CD1c-positive myeloid dendritic cell (primary cell): ENCODE results near the gene SDF2L1.
"Not testable (repeated sequence)": the region's sequence is repeated elsewhere in the genome, so short reads cannot be mapped to it uniquely, and the experiment has no call there.

Experiments used
- DNase-seq: peaks from one replicate; pipeline ENCODE4 v3.0.0-alpha.2; 2016; ENCODE audit errors: extremely low spot score

SDF2L1 gene

DNA sequence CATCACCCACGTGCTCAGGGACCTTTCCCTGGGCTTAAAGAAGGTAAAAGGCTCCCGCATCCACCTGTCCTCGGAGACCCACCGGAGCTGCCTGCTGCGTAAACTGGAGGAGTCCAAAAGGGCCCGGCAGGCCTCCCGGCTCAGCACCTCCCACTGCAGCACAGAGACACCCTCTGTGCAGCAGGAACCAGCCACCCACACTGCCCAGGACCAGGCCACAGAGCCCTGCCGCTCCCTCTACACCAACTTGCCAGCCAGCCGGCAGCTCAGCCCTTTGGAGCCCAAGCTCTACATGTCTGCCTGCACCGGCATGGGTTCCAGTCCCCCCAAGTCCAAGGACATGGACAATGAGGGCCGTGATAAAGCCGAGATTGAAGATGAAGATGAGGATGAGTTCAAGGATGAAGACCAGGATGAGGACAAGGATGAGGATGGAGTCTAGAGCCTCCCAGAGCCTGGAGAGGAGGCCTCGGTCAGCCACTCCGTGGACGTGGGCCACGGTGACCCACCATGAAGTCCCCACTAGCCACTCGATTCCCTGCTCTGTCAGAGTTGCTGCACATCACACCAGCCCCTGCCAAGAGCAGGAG lies 5.4 kb upstream of the SDF2L1 start:
- DNase-seq, result no peak

DNA sequence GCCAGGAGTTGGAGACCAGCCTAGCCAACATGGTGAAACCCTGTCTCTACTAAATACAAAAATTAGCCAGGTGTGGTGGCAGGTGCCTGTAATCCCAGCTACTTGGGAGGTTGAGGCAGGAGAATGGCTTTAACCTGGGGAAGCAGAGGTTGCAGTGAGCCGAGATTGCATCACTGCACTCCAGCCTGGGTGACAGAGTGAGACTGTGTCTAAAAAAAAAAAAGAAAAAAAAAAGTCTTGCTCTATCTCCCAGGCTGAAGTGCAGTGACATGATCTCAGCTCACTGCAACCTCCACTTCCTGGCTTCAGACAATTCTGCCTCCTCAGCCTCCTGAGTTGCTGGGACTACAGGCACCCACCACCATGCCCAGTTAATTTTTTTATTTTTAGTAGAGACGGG lies 4.7 kb upstream of the SDF2L1 start:
- DNase-seq, result not testable (repeated sequence)

DNA sequence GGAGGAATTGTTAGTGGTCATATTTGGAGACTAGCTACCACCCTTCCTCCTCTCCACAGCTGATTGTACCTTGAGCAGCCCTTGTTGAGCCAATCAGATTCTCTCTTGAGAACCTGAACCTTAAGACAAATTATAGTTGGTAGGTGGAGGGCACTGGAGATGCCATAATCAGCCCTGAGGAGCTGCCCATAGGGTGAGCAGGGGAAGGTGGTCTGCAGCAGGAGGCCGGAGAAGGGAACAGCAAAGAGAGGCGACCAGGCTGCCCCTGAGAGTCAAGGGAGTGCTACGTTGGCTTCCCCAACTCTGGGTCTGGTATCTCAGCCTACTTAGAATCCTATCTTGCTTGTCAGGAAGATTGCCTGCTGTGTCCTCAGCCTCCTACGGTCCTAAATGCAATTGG lies 2.7 kb upstream of the SDF2L1 start:
- DNase-seq, result no peak

DNA sequence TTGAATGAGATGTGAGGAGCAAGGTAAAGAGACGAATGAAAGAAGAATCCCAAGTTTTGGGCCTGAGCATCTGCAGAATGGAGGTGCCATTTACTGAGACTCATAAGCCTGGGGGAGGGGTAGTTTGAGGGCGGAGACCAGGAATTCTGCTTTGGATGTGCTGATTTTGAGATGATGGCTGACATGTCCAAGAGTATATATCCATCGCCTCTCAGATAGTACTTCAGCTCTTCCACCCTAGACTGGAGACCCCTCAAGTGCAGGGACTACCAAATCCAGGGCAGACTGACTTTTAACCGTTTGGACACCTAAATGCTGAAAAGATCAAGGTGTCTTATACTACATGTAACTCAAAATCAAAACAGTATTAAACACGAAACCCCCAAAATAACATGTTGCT lies 1.3 kb upstream of the SDF2L1 start:
- DNase-seq, result no peak

DNA sequence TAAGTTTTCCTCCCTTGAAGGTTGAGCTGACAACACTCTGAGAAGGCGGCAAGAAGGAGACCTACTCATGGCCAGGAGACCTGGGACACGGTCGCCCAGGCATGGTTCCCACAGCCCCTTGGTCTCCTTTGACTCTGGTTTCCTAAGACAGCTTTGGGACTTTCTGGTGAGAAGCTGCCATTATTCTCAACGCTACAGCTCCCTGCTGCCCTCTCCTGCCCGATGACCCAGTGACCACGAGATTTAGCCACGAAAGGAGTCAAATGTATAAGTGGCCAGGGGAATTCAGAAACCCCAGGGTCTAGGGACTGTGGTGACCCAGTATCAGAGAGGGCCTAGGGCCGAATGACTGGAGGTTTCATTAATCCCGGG lies 699 bp upstream of the SDF2L1 start:
- DNase-seq, result peak; percentile 70

DNA sequence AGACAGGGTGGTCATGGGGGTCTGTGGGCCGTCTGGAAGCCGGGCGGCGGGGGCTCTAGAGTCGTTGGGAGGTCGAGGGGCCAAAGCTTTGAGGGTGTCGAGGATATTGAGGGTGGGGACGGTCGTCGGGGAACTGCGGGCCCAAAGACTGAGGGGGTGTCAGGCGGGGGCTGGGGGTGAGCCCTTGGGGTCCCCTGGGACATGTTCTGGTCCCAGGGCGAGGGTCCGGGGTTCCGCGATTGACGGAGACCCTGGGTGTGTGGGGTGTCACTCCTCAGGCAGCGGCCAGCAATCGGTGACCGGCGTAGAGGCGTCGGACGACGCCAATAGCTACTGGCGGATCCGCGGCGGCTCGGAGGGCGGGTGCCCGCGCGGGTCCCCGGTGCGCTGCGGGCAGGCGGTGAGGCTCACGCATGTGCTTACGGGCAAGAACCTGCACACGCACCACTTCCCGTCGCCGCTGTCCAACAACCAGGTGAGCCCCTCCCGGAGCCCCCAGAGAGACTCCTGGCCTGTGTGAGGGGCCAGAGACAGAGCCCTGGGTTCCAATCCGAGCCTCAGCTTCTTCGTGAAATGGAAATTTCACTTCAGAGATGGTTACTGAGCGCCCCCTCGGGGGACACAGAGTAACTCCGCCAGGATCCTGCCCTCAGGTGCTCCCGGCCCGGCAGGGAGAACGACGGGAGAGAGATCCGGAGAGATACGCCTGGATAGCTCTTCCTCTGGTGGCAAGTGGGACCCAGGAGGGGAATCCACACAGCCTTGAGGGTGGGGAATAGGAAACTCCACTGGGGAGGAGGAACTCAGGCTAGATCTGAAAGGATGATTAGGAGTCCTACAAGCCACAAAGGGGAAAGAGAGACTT lies 714 bp downstream of the SDF2L1 start:
- peak; percentile 55 for DNase-seq

DNA sequence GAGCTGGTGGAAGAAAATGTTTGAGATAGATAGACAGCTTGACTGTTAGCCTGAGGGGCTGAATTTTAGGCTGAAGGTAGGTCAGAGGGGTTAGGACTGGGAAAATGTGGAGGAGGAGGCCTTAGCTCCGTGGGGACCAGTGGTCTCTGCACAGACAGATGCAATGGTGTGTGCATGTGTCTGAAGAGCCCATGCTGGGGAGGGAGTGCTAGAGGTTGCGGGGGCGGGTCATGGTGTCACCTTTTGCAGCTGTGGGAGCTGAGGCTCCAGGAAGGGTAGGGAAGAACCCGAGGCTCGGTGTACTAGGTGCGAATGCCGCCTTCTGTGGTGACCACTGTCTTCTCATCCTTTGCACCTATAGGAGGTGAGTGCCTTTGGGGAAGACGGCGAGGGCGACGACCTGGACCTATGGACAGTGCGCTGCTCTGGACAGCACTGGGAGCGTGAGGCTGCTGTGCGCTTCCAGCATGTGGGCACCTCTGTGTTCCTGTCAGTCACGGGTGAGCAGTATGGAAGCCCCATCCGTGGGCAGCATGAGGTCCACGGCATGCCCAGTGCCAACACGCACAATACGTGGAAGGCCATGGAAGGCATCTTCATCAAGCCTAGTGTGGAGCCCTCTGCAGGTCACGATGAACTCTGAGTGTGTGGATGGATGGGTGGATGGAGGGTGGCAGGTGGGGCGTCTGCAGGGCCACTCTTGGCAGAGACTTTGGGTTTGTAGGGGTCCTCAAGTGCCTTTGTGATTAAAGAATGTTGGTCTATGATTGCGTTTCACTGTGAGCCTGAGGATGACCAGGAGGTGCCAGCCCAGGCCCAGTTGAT lies 1.6 kb downstream of the SDF2L1 start:
- DNase-seq, result no peak

DNA sequence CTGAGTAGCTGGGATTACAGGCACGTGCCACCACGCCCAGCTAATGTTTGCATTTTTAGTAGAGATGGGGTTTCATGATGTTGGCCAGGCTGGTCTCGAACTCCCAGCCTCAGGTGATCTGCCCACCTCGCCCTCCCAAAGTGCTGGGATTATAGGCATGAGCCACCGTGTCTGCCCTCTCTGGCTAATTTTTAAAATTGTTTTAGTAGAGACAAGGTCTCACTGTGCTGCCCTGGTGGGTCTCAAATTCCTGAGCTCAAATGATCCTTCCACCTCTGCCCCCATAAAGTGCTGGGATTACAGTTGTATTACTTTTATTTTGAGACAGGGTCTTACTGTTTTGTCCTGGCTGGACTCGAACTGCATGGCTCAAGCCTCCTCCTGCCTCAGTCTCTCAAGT lies 3.4 kb downstream of the SDF2L1 start:
- not testable (repeated sequence) for DNase-seq

DNA sequence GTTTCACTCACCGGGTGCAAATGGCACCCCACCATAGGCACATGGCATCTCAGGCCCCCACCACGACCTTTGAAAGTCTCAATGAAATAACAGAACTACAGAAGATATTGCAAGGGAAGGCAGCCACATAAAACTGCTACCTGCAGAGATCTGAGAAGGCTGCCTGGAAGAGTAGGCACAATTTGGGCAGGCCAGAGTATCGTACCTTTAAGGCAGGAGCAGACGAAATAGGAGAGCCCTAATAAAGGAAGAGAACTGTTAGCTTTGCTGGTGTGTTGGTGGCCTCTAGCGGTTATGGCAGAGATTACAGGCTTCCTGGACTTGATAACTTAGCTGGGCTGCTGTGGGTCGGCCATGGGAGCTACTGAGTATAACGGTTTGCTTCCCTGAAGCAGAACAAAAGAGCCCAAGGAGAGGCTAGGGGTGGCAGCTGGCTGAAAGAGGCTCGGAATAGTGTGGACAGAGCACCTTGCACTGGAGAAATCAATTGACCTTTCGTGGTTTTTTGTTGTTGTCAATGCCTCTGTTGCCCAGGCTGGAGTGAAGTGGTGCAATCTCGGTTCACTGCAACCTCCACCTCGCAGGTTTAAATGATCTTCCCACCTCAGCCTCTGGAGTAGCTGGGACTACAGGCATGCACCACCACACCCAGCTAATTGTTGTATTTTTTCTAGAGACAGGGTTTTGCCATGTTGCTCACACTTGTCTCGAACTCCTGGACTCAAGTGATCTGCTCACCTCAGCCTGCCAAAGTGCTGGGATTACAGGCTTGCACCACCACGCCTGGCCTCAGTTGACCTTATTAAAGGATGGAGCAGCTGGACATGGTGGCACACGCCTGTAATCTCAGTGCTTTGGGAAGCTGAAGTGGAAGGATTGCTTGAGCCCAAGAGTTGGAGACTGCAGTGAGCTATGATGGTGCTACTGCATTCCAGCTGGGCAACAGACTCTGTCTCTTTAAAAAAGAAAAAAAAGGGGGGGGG lies 4.8 kb downstream of the SDF2L1 start:
- peak; percentile 87 for DNase-seq

DNA sequence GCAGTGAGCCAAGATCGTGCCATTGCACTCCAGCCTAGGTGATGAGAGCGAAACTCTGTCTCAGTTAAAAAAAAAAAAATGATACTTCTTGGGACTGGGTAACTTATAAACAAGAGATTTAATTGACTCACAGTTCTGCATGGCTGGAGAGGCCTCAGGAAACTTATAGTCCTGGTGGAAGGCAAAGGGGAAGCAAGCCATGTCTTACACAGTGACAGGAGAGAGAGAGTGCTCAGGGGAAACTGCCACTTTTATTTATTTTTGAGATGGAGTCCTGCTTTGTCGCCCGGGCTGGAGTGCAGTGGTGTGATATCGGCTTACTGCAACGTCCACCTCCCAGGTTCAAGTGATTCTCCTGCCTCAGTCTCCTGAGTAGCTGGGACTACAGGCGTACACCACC lies 8.2 kb downstream of the SDF2L1 start:
- DNase-seq, result no peak

DNA sequence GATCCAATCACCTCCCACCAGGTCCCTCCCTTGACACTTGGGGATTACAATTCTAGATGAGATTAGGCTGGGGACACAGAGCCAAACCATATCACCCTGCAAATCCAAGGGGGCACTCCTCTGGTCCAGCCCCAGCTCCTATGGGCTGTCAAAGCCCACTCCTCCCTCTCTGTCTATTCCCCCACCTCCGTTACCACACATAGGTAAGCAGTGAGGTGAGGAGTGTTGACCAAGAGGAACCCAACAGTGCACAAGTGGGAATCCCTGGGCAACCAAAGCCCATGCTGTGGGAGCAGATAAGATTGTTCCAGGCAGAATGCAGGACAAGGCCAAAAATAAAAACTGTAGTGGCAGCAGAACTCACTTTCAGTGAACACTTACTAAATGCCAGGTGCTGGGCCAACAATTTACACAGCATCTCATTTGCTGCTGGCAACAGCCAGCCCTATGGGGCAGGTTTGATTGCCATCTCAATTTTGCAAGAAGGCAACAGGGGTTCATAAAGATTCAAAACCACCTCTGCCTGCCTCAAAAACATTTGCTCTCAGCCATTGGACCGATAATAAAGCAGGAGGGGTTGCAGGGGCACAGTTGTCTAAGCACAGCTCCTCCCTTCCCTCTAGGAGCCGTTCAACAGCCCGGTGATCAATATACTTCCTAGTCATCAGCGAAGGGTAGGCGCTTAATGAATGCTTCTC lies 8.9 kb downstream of the SDF2L1 start:
- no peak for DNase-seq

DNA sequence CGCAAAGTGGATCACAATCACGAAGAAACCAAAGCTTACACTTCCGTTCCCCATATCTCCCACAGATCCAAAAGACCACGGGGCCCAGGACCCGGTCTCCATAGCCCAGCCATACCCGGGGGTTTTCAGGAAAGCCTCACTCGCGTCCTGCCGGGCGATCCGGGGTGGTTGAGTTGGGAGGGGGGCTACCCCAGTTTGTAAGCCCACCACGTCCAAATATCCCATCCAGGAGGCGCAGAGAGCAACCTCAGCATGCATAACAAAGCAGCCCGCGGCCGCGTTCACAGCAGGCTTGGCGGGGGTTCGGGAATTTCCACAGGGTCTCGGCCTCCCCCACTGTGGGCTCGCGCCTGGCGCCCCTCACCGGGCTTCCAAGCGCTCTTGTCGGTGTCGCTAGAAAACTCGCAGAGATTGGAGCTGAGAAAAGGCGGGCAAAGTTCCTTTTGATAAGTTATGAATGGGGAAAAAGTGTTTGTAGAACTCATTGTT lies 9.5 kb downstream of the SDF2L1 start:
- peak; percentile 25 for DNase-seq

DNA sequence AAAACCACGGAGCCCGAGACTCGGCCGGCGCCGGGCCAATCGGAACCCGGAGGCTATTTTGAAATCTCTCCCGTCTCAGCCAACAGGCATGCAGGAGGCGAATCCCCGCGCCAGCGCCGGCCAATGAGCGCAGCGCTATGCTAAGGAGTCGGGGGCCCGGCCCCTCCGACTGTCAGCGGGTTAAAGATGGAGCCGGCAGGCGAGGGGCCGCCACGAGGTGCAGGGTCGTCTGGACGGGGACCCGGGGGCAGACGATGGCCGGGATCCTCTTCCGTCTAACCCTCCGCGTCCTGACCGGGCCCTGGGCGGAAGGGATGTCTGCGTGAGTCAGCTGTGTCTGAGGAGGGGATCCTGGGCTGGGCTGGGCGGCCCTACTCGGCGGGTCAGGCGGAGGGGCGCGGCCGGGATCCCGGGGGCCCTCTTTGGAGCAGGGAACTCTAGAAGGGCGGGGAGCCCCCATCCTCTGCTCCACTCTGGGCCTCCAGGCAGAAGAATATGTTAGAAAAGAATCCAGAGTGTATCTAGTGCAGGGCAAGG lies 10.0 kb downstream of the SDF2L1 start:
- peak; percentile 92 for DNase-seq

DNA sequence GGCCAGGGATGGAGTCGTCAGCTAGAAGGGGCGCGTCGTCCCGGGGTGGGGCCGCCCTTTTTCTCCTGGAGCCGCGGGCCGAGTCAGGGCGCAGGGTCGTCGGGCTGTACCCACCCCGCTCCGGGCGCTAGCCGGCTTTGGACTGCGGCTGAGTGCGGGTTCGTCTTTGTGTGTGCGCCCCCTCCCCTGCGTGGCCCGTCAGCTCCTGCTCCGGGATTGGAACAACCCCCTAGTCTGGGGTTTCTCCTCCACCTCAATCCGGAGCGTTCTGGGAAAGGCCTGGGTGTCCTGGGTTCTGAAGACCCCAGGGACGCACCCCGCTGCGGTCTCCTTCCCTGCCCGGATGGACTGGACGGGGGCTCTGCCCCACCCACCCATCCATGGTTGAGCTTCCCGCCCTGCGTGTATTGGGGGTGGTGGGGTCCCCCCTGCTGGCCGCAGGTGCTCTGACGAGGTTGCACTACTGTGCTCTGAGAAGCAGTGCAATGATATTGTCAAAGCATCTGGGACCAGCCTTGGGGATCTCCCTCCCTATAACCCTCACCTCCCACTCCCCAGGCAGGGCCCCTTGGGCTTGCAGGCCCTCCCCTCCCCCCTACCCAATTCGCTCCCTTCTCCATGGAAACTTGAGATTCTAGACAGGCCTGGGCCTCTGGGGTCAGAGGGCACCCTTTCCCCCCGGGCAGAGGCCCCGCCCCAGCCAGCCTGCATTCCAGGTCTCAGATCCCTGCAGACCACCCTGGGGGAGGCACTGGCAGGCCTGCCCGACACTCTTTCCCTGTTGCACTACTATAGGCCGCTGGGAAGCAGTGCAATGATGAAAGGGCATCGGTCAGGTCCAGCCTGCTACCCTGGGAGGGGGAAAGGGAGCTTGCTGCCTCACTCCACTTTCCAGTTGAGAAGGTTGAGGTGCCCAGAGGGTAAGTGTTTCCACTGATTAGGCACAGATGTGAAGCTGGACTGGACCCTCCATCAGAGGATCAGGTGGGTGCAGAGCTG lies 10.7 kb downstream of the SDF2L1 start:
- no peak for DNase-seq

DNA sequence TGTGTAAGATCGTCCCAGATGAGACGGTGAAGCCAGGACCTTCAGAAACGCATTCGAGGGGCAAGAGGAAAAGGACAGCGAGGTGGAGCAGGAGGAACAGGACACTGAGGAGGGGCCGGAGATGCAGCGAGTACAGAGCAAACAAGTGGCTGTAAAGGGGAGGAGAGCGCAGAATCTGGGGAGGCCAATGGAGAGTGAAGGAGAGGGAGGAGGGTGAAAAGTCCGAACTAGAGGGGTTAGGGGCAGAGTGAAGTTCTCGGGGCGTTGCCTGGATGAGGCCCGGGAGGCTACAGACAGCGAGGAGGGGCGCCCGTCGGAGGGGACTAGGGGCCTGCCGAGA lies 14.9 kb downstream of the SDF2L1 start:
- no peak for DNase-seq

DNA sequence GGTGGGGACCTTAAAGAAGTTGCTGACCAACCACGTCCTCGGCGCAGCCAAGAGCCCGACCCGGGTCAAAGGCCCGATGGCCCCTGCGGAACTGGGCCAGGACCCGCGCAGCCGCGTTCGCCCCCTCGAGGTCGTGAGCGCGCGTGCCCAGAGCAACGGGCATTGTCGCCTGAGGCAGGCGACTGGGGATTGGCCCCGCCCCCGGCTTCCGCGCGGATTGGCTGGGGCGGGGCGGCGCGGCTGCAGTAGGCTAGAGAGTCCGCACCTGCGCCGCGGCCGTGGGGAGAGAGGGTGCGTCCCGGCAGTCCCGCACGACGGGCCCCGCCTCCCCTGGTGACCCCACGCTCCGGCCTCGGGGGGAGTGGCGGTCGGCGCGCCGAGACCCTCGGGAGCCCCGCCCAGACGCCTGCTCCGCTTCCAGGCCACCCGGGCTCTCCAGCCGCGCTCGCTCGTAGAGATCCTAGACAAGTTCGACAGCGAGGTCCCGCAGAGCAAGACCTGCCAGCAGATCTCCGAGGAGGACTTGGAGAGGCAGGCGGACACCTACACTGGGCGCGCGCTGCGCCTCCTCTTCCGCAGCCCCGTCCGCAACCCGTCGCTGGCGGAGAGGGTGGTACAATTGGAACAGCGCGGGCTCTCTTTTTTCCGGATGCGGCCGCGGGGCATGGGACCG lies 15.4 kb downstream of the SDF2L1 start:
- peak; percentile 88 for DNase-seq

DNA sequence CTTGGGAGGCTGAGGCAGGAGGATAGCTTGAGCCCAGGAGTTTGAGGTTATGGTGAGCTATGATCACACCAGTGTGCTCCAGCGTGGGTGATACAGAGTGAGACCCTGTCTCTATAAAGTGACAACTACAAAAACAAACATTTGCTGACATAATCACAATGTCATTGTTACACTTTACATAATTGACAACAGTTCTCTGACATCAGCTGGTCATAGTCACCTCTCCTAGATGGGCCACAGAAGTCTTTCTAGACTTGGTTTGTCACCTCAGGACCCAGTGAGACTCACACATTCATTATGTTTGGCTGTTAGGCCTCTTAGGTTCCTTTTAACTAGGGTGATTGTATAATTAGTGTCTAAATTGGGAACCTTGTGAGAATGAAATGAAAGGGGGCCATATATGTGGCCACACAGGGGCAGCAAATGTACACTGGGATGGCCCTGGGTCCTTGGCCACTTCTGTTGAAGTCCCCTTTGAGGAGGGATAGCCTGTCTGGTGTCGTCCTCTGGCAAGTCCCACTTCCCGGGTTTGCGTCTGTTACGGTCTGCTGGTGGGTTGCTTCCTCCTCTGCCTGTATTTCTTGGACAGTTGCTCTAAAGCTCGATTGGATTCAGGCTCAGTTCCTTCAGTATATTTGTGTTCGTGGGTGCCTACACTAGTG lies 17.9 kb downstream of the SDF2L1 start:
- DNase-seq, result no peak

DNA sequence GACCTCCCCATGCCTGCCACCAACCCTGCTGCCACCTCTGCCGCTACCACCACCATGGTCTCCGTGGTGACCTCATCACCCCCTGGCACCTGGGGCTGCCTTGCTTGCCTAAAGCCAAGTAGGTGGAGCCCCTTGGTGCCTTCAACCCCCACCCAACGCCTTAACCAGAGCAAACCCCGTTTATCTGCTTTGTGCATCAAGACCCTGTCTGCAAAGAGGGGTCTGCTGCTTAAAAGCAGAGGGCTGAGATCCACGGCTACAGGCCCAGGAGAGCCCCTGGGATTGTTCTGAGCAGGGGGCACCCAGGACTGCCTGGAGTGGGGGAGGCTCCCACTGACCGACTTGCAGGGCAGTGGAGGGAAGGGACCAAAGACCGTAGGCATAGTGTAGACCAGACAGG lies 18.8 kb downstream of the SDF2L1 start:
- DNase-seq, result no peak
